Measurements from ENCODE around the gene CCDC71. TPM values are rescaled to one million over a fixed set of nuclear protein-coding genes. Genes with fewer than 3 reads are reported as not detected.

CCDC71 gene
- total and polyA plus RNA-seq, 2 of the 13 experiments (the other 11 are each of a cell fraction or from before 2014, with no cell fraction given): 9.7 to 14.3 TPM

DNA sequence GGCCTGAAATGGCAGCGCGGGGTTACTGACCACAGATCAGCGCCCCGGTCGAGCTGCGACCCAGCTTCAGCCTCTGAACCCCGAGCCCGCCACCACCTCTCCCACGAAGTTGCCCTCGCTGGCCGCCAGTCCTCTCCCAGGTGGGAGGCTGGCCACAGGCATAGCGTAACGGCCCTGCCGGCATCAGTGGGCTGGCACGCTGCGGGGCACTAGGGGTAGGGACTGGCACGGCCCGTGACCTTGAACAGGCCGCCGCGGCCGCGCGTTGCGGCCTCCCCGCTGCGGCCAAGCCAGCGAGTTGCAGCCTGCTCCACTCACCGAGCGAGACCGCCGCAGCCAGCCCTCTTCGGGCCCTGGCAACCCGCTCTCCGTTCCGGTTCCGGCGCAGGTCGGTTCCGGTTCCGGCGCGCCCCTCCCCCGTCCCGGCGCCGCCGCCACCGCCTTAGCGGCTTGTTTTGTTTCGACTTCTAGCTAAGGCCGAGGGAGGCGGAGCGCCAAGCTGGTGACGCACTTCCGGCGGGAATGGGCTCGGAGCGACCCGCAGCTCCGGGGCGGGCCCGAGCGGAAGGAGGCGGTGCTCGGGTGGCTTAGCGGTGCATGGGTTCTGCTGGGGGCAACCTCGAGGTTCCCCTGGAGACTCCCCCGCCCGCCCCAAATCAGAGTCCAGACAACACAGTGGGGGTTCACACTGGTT is 45.5 kb downstream of the CCDC71 start, which contains the start of gene USP19 (continued):
- TF ChIP-seq, protein P1, sequence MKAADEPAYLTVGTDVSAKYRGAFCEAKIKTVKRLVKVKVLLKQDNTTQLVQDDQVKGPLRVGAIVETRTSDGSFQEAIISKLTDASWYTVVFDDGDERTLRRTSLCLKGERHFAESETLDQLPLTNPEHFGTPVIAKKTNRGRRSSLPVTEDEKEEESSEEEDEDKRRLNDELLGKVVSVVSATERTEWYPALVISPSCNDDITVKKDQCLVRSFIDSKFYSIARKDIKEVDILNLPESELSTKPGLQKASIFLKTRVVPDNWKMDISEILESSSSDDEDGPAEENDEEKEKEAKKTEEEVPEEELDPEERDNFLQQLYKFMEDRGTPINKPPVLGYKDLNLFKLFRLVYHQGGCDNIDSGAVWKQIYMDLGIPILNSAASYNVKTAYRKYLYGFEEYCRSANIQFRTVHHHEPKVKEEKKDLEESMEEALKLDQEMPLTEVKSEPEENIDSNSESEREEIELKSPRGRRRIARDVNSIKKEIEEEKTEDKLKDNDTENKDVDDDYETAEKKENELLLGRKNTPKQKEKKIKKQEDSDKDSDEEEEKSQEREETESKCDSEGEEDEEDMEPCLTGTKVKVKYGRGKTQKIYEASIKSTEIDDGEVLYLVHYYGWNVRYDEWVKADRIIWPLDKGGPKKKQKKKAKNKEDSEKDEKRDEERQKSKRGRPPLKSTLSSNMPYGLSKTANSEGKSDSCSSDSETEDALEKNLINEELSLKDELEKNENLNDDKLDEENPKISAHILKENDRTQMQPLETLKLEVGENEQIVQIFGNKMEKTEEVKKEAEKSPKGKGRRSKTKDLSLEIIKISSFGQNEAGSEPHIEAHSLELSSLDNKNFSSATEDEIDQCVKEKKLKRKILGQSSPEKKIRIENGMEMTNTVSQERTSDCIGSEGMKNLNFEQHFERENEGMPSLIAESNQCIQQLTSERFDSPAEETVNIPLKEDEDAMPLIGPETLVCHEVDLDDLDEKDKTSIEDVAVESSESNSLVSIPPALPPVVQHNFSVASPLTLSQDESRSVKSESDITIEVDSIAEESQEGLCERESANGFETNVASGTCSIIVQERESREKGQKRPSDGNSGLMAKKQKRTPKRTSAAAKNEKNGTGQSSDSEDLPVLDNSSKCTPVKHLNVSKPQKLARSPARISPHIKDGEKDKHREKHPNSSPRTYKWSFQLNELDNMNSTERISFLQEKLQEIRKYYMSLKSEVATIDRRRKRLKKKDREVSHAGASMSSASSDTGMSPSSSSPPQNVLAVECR (CRISPR knock-in tag; IDR thresholded peaks at IDR 0.05; ENCODE audit: borderline replicate concordance): peak; percentile 98
- peak; percentile 62; the same call in 1 of the 2 replicates for TF ChIP-seq KMT2A (CRISPR knock-in tag; IDR thresholded peaks at IDR 0.05)
- TF ChIP-seq ZNF33A (CRISPR knock-in tag; IDR thresholded peaks at IDR 0.05; ENCODE audit: borderline replicate concordance): no peak
- no peak for TF ChIP-seq HMG20A (CRISPR knock-in tag; IDR thresholded peaks at IDR 0.05; ENCODE audit: borderline replicate concordance)
- TF ChIP-seq, protein P2, sequence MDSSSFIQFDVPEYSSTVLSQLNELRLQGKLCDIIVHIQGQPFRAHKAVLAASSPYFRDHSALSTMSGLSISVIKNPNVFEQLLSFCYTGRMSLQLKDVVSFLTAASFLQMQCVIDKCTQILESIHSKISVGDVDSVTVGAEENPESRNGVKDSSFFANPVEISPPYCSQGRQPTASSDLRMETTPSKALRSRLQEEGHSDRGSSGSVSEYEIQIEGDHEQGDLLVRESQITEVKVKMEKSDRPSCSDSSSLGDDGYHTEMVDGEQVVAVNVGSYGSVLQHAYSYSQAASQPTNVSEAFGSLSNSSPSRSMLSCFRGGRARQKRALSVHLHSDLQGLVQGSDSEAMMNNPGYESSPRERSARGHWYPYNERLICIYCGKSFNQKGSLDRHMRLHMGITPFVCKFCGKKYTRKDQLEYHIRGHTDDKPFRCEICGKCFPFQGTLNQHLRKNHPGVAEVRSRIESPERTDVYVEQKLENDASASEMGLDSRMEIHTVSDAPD (CRISPR knock-in tag; IDR thresholded peaks at IDR 0.05): 0 out of 2 replicates have a peak, but pooled peaks have one; percentile 38
- TF ChIP-seq, protein P3, sequence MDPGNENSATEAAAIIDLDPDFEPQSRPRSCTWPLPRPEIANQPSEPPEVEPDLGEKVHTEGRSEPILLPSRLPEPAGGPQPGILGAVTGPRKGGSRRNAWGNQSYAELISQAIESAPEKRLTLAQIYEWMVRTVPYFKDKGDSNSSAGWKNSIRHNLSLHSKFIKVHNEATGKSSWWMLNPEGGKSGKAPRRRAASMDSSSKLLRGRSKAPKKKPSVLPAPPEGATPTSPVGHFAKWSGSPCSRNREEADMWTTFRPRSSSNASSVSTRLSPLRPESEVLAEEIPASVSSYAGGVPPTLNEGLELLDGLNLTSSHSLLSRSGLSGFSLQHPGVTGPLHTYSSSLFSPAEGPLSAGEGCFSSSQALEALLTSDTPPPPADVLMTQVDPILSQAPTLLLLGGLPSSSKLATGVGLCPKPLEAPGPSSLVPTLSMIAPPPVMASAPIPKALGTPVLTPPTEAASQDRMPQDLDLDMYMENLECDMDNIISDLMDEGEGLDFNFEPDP (CRISPR knock-in tag; conservative IDR thresholded peaks at IDR 0.05): no peak
- TF ChIP-seq TOPORS (CRISPR knock-in tag; IDR thresholded peaks at IDR 0.05): peak; percentile 64; the same call in 1 of the 2 replicates
- TF ChIP-seq PAWR (CRISPR knock-in tag; IDR thresholded peaks at IDR 0.05; ENCODE audit: borderline replicate concordance): no peak
- TF ChIP-seq ZNF792 (CRISPR knock-in tag; IDR thresholded peaks at IDR 0.05): peak; percentile 64; the same call in 1 of the 2 replicates
- TF ChIP-seq ZNF777 (CRISPR knock-in tag; IDR thresholded peaks at IDR 0.05): no peak; the same call in 1 of the 2 replicates
- TF ChIP-seq NBN (conservative IDR thresholded peaks at IDR 0.05): no peak
- TF ChIP-seq, protein P4, sequence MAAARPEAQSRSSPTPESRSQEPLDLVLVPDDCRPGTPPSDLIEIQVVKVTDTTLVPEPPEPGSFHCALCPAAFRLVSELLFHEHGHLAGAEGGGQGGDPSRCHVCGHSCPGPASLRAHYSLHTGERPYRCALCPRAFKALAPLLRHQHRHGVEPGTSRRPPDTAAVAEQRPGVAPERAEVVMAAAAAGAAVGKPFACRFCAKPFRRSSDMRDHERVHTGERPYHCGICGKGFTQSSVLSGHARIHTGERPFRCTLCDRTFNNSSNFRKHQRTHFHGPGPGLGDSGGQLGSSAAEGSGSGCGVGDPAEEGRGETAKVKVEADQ (CRISPR knock-in tag; IDR thresholded peaks at IDR 0.05; ENCODE audit: borderline replicate concordance): no peak
- TF ChIP-seq, protein P5, sequence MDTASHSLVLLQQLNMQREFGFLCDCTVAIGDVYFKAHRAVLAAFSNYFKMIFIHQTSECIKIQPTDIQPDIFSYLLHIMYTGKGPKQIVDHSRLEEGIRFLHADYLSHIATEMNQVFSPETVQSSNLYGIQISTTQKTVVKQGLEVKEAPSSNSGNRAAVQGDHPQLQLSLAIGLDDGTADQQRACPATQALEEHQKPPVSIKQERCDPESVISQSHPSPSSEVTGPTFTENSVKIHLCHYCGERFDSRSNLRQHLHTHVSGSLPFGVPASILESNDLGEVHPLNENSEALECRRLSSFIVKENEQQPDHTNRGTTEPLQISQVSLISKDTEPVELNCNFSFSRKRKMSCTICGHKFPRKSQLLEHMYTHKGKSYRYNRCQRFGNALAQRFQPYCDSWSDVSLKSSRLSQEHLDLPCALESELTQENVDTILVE (CRISPR knock-in tag; IDR thresholded peaks at IDR 0.05): peak; percentile 100
- peak; percentile 81 for TF ChIP-seq SALL1 (CRISPR knock-in tag; IDR thresholded peaks at IDR 0.05)
- TF ChIP-seq ZFAT (CRISPR knock-in tag; conservative IDR thresholded peaks at IDR 0.05): no peak
- TF ChIP-seq, protein P6, sequence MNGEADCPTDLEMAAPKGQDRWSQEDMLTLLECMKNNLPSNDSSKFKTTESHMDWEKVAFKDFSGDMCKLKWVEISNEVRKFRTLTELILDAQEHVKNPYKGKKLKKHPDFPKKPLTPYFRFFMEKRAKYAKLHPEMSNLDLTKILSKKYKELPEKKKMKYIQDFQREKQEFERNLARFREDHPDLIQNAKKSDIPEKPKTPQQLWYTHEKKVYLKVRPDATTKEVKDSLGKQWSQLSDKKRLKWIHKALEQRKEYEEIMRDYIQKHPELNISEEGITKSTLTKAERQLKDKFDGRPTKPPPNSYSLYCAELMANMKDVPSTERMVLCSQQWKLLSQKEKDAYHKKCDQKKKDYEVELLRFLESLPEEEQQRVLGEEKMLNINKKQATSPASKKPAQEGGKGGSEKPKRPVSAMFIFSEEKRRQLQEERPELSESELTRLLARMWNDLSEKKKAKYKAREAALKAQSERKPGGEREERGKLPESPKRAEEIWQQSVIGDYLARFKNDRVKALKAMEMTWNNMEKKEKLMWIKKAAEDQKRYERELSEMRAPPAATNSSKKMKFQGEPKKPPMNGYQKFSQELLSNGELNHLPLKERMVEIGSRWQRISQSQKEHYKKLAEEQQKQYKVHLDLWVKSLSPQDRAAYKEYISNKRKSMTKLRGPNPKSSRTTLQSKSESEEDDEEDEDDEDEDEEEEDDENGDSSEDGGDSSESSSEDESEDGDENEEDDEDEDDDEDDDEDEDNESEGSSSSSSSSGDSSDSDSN (CRISPR knock-in tag; IDR thresholded peaks at IDR 0.05): peak; percentile 74
- TF ChIP-seq ARNT (IDR thresholded peaks at IDR 0.05): no peak

All from HepG2 (cell line).